CD4-positive, alpha-beta memory T cell (primary cell): Measurements from ENCODE around the gene EFHC1. TPM values are rescaled to one million over a fixed set of nuclear protein-coding genes. Genes with fewer than 3 reads are reported as not detected.

Experiments used
- CTCF ChIA-PET: fragments of 350-600 bp; sonication (Branson Sonifier 250); formaldehyde crosslinking; loops from one replicate; lab custom pipeline; 2021; ENCODE audit warnings: inconsistent platforms; ENCODE audit not compliant: partially characterized antibody; lab: Charles Lee
- POLR2A ChIA-PET: fragments of 350-600 bp; sonication (Branson Sonifier 250); formaldehyde crosslinking; loops from one replicate; lab custom pipeline; 2021; ENCODE audit not compliant: partially characterized antibody; lab: Charles Lee
- DNase-seq, 5 donors: peaks; one replicate each; pipeline versions ENCODE4 v3.0.0 to v3.0.0-alpha.2; 2020 to 2022; ENCODE audit warnings: mixed read lengths in 1 of 5
- H3K27ac ChIP-seq: one replicate; pipeline ENCODE4 v1.7.0; 2013; ENCODE audit warnings: low read depth, low read length
- H3K27me3 ChIP-seq: 2 replicates; pipeline ENCODE4 v1.7.0; 2013; ENCODE audit warnings: mild to moderate bottlenecking, low read length, moderate library complexity; ENCODE audit not compliant: insufficient read depth
- H3K36me3 ChIP-seq: 2 replicates; pipeline ENCODE4 v1.7.0; 2013; ENCODE audit warnings: mild to moderate bottlenecking, low read length, moderate library complexity; ENCODE audit not compliant: insufficient read depth
- H3K4me1 ChIP-seq: 2 replicates; pipeline ENCODE4 v1.7.0; 2013; ENCODE audit warnings: mild to moderate bottlenecking, low read length, moderate library complexity; ENCODE audit not compliant: insufficient read depth
- H3K4me3 ChIP-seq, 2 donors: one replicate each; pipeline ENCODE4 v1.7.0; 2013; ENCODE audit warnings: low read length in 2 of 2, mild to moderate bottlenecking in 1 of 2
- H3K9me3 ChIP-seq, 2 donors: one replicate each; pipeline ENCODE4 v1.7.0; 2013; ENCODE audit warnings: low read length in 2 of 2, control low read depth in 1 of 2; ENCODE audit not compliant: control insufficient read depth in 1 of 2
- H3K27ac Mint-ChIP-seq, 7 donors: one replicate each; pipeline ENCODE4 v1.8.0; 2020 to 2021; ENCODE audit warnings: mixed read lengths in 7 of 7, mild to moderate bottlenecking in 6 of 7, inconsistent platforms in 3 of 7, moderate library complexity in 3 of 7
- H3K27me3 Mint-ChIP-seq, 2 donors: one replicate each; pipeline ENCODE4 v1.8.0; 2020 to 2021; ENCODE audit warnings: mixed read lengths in 2 of 2
- H3K36me3 Mint-ChIP-seq, 2 donors: one replicate each; pipeline ENCODE4 v1.8.0; 2020 to 2021; ENCODE audit warnings: mixed read lengths in 2 of 2, inconsistent platforms in 1 of 2, mild to moderate bottlenecking in 1 of 2
- H3K4me1 Mint-ChIP-seq, 4 donors: one replicate each; pipeline ENCODE4 v1.8.0; 2020 to 2021; ENCODE audit warnings: mixed read lengths in 4 of 4, mild to moderate bottlenecking in 1 of 4
- H3K4me3 Mint-ChIP-seq, 8 donors: one replicate each; pipeline ENCODE4 v1.8.0; 2020 to 2021; ENCODE audit warnings: mixed read lengths in 8 of 8, mild to moderate bottlenecking in 7 of 8, moderate library complexity in 6 of 8, inconsistent platforms in 3 of 8
- H3K9me3 Mint-ChIP-seq, 8 donors: one replicate each; pipeline ENCODE4 v1.8.0; 2020 to 2021; ENCODE audit warnings: mixed read lengths in 8 of 8, mild to moderate bottlenecking in 5 of 8, inconsistent platforms in 3 of 8, moderate library complexity in 1 of 8
- intact Hi-C: fragments of 100-400 bp; cut with micrococcal nuclease; formaldehyde crosslinking; loops from one replicate; pipeline ENCODE4 v1.15.1; 2023
- polyA plus RNA-seq, 2 donors: library from polyadenylated mRNA; unstranded; fragments of 300-500 nt; fragmentation: Illumina TruSeq; gene quantifications; one replicate each; pipeline ENCODE4 v1.2.3, GENCODE V29; 2021
- total RNA-seq, 2 experiments: library from RNA; stranded (reverse); gene quantifications; one replicate each; pipeline ENCODE4 v1.2.3, GENCODE V29; 2021

Gene EFHC1
- total and polyA plus RNA-seq, 4 experiments from 2014 or later = 1.5 to 10.4 (median 4.1) TPM

GRCh38 chr6:52557389-52558265 is 137.5 kb downstream of the EFHC1 start:
- H3K36me3 Mint-ChIP-seq = peaks cover 4 to 7% of the 10 kb centered on the region in 2 donors
- peaks cover 13 to 20% (median 16%) of the 10 kb centered on the region in 4 donors for H3K4me1 Mint-ChIP-seq
- intact Hi-C loops = no loop called here

DNA sequence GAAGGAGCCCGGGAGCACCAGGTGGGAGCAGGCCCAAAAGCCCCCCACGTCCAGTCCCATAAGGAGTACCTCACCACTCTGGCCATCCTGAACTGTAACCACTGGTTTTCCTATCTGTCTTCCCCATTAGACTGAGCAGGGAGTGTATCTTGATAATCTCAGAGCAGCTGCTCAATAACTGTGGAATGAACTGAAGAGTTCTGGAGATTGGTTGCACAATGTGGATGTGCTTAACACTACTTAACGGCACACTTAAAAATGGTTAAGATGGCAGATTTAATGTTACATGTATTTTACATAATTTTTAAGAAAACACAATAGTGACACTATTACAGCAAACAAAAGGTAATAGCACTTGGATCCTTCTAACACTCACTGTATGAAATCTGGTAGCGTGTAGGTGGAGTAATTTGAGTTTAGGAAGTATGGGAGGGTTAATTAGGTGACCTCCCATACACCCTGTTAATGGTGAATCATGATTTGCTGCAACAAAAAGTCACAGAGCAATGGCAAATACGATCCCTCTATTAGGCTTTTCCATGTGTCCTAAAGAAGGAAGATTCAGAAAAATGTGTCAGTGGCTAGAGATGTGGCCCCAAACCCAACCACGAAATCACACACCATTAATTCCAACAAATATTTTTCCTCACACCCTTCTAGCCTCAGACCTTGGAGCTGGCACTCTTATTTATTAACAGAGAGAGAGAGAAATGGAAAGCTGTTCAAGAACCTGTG is 138.3 kb downstream of the EFHC1 start:
- H3K27ac ChIP-seq = no peak overlapping the region
- DNase-seq = no peak
- no peaks in the 10 kb centered on the region for H3K27me3 Mint-ChIP-seq
- ChIA-PET CTCF (no interaction called here), POLR2A (no interaction called here)
- H3K36me3 Mint-ChIP-seq = peaks cover 4 to 7% of the 10 kb centered on the region in 2 donors
- no peaks in the 10 kb centered on the region for H3K36me3 ChIP-seq
- H3K4me3 Mint-ChIP-seq = no peak overlapping the region
- H3K9me3 ChIP-seq = no peaks in the 10 kb centered on the region
- H3K4me1 ChIP-seq = no peaks in the 10 kb centered on the region
- no peaks in the 10 kb centered on the region for H3K9me3 Mint-ChIP-seq
- H3K4me1 Mint-ChIP-seq = peaks cover 5 to 19% (median 15%) of the 10 kb centered on the region in 4 donors
- intact Hi-C loops = no loop called here
- H3K27ac Mint-ChIP-seq = no peak overlapping the region
- no peak overlapping the region for H3K4me3 ChIP-seq
- H3K27me3 ChIP-seq = no peaks in the 10 kb centered on the region

More at GRCh38 chr6:52557389-52558265, 137.5 kb downstream of the EFHC1 start:
- no peak overlapping the region for H3K4me3 ChIP-seq
- Mint-ChIP-seq H3K27me3 (no peaks in the 10 kb centered on the region), H3K9me3 (no peaks in the 10 kb centered on the region), H3K4me3 (no peak overlapping the region), H3K27ac (no peak overlapping the region)
- no peak overlapping the region for H3K27ac ChIP-seq
- CTCF ChIA-PET = no interaction called here
- POLR2A ChIA-PET = no interaction called here
- no peaks in the 10 kb centered on the region for H3K36me3 ChIP-seq
- no peaks in the 10 kb centered on the region for H3K9me3 ChIP-seq
- DNase-seq = no peak
- H3K4me1 ChIP-seq = no peaks in the 10 kb centered on the region
- no peaks in the 10 kb centered on the region for H3K27me3 ChIP-seq

GRCh38 chr6:52560462-52560861 is 140.3 kb downstream of the EFHC1 start:
- H3K27me3 Mint-ChIP-seq = no peaks in the 10 kb centered on the region
- H3K4me3 Mint-ChIP-seq = no peak overlapping the region
- ChIA-PET POLR2A (no interaction called here), CTCF (interaction anchor here (0.6 to 1.3 kb wide), 2 partner anchors 16 to 1251 kb away, joined by 3 read pairs; no protein-coding TSS in a partner anchor)
- Histone ChIP-seq H3K27ac (no peak overlapping the region), H3K27me3 (no peaks in the 10 kb centered on the region), H3K9me3 (no peaks in the 10 kb centered on the region), H3K4me3 (no peak overlapping the region), H3K4me1 (no peaks in the 10 kb centered on the region), H3K36me3 (no peaks in the 10 kb centered on the region)
- no peak overlapping the region for H3K27ac Mint-ChIP-seq
- no peak for DNase-seq
- intact Hi-C loops = no loop called here
- peaks cover 4 to 5% of the 10 kb centered on the region in 2 donors for H3K36me3 Mint-ChIP-seq
- peaks cover 15 to 28% (median 24%) of the 10 kb centered on the region in 4 donors for H3K4me1 Mint-ChIP-seq
- H3K9me3 Mint-ChIP-seq = no peaks in the 10 kb centered on the region

GRCh38 chr6:52562911-52563310 is 142.8 kb downstream of the EFHC1 start:
- no peak overlapping the region for H3K27ac Mint-ChIP-seq
- H3K4me1 Mint-ChIP-seq = peaks cover 32 to 43% (median 39%) of the 10 kb centered on the region in 4 donors
- no peak overlapping the region for H3K4me3 Mint-ChIP-seq
- no peaks in the 10 kb centered on the region for H3K9me3 ChIP-seq
- H3K27me3 ChIP-seq = no peaks in the 10 kb centered on the region
- H3K36me3 Mint-ChIP-seq = peaks cover 3 to 4% of the 10 kb centered on the region in 2 donors
- no peak for DNase-seq
- no peaks in the 10 kb centered on the region for H3K9me3 Mint-ChIP-seq
- H3K27ac ChIP-seq = no peak overlapping the region
- H3K27me3 Mint-ChIP-seq = no peaks in the 10 kb centered on the region
- H3K4me1 ChIP-seq = peaks cover 12% of the 10 kb centered on the region
- ChIA-PET POLR2A (no interaction called here), CTCF (no interaction called here)
- intact Hi-C loops = no loop called here
- no peaks in the 10 kb centered on the region for H3K36me3 ChIP-seq
- H3K4me3 ChIP-seq = no peak overlapping the region

GRCh38 chr6:52564856-52565255 is 144.7 kb downstream of the EFHC1 start:
- Histone ChIP-seq H3K9me3 (no peaks in the 10 kb centered on the region), H3K36me3 (no peaks in the 10 kb centered on the region), H3K27ac (no peak overlapping the region), H3K4me1 (peaks cover 12% of the 10 kb centered on the region), H3K4me3 (no peak overlapping the region), H3K27me3 (no peaks in the 10 kb centered on the region)
- no peaks in the 10 kb centered on the region for H3K9me3 Mint-ChIP-seq
- DNase-seq = no peak
- H3K4me3 Mint-ChIP-seq = no peak overlapping the region
- peaks cover 3 to 17% of the 10 kb centered on the region in 2 donors for H3K36me3 Mint-ChIP-seq
- no peak overlapping the region for H3K27ac Mint-ChIP-seq
- POLR2A ChIA-PET = no interaction called here
- intact Hi-C loops = no loop called here
- no peaks in the 10 kb centered on the region for H3K27me3 Mint-ChIP-seq
- H3K4me1 Mint-ChIP-seq = peaks cover 28 to 56% (median 50%) of the 10 kb centered on the region in 4 donors
- CTCF ChIA-PET = interaction anchor here (1.0 kb wide), 1 partner anchor 87 kb away, joined by 3 read pairs; no protein-coding TSS in a partner anchor

DNA sequence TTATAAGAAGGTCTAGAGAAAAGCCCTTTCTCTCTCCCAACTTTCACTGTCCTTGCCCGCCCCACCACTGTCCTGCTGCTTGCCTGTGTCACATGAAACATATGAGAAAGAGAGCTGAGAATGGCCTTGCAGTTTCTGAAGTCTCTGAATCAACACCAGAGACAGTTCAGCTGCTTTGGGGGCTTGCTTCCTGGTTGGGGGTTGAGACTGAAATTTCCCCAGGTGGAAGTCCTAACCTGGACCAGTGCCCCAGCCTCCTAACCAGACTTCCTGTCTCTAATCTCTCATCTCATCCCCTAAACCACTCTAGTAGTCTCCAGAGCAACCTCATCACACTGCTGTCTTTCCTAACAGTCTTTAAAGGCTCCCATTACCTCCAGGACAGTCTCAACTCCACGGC is 146.1 kb downstream of the EFHC1 start:
- Mint-ChIP-seq H3K27ac (peak overlapping the region in 2 of 7 donors; percentile 19 to 22), H3K9me3 (no peaks in the 10 kb centered on the region), H3K27me3 (no peaks in the 10 kb centered on the region), H3K4me3 (no peak overlapping the region), H3K36me3 (peaks cover 0 to 17% of the 10 kb centered on the region in 2 donors), H3K4me1 (peaks cover 24 to 65% (median 49%) of the 10 kb centered on the region in 4 donors)
- H3K27ac ChIP-seq = no peak overlapping the region
- ChIA-PET CTCF (no interaction called here), POLR2A (interaction anchor here (1.6 kb wide), 1 partner anchor 10 kb away, joined by 13 read pairs; the partner anchor contains the start of gene TRAM2)
- no peak for DNase-seq
- H3K4me1 ChIP-seq = peaks cover 12% of the 10 kb centered on the region
- no peak overlapping the region for H3K4me3 ChIP-seq
- no peaks in the 10 kb centered on the region for H3K36me3 ChIP-seq
- no peaks in the 10 kb centered on the region for H3K9me3 ChIP-seq
- intact Hi-C loops = no loop called here
- H3K27me3 ChIP-seq = no peaks in the 10 kb centered on the region

DNA sequence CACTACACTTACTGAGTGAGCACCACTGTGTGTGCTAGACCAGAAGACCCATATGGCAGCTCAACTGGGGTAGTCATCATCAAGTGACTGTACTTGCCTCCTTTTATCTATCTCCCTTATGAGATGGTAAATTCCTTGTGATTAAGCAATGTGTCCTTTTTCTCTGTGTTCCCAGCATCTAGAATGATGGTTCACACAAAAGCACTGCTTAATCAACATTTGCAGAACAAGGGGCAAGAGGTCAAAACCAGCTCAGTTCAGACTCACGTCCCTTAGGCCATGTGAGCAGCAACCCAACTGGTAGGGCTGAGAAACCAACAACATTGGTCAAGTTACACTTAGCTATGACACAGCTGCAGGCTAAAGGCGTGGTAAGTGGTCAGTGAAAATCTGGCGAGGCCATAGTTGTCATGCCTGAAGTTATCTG is 146.7 kb downstream of the EFHC1 start:
- no peak overlapping the region for H3K27ac ChIP-seq
- H3K36me3 ChIP-seq = no peaks in the 10 kb centered on the region
- H3K27ac Mint-ChIP-seq = peak overlapping the region in 3 of 7 donors; percentile 19 to 48 (median 42)
- DNase-seq = no peak
- peaks cover 26 to 71% (median 53%) of the 10 kb centered on the region in 4 donors for H3K4me1 Mint-ChIP-seq
- H3K4me1 ChIP-seq = peaks cover 12% of the 10 kb centered on the region
- no peaks in the 10 kb centered on the region for H3K27me3 Mint-ChIP-seq
- intact Hi-C loops = no loop called here
- peak overlapping the region in 1 of 8 donors; percentile 16 for H3K4me3 Mint-ChIP-seq
- no peak overlapping the region for H3K4me3 ChIP-seq
- no peaks in the 10 kb centered on the region for H3K9me3 Mint-ChIP-seq
- H3K36me3 Mint-ChIP-seq = peaks cover 3 to 21% of the 10 kb centered on the region in 2 donors
- H3K27me3 ChIP-seq = no peaks in the 10 kb centered on the region
- H3K9me3 ChIP-seq = no peaks in the 10 kb centered on the region
- ChIA-PET CTCF (interaction anchor here (1.1 kb wide), 1 partner anchor 303 kb away, joined by 3 read pairs; no protein-coding TSS in a partner anchor), POLR2A (interaction anchor here (1.6 kb wide), 1 partner anchor 10 kb away, joined by 13 read pairs; the partner anchor contains the start of gene TRAM2)
